ENCODE measurements around the gene SEMA7A.

DNA sequence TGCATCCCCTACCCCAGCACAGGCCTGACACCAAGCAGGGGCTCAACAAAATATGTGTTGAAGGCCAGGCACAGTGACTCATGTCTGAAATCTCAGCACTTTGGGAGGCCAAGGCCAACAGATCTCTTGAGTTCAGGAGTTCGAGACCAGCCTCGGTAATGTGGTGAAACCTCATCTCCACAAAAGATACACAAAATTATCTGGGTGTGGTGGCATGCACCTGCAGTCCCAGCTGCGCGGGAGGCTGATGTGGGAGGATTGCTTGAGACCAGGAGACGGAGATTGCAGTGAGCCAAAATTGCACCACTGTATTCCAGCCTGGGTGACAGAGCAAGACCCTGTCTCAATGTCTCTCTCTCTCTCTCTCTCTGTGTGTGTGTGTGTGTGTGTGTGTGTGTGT, 35.6 kb downstream of the SEMA7A start:
- TF ChIP-seq, protein P1, sequence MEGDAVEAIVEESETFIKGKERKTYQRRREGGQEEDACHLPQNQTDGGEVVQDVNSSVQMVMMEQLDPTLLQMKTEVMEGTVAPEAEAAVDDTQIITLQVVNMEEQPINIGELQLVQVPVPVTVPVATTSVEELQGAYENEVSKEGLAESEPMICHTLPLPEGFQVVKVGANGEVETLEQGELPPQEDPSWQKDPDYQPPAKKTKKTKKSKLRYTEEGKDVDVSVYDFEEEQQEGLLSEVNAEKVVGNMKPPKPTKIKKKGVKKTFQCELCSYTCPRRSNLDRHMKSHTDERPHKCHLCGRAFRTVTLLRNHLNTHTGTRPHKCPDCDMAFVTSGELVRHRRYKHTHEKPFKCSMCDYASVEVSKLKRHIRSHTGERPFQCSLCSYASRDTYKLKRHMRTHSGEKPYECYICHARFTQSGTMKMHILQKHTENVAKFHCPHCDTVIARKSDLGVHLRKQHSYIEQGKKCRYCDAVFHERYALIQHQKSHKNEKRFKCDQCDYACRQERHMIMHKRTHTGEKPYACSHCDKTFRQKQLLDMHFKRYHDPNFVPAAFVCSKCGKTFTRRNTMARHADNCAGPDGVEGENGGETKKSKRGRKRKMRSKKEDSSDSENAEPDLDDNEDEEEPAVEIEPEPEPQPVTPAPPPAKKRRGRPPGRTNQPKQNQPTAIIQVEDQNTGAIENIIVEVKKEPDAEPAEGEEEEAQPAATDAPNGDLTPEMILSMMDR (conservative IDR thresholded peaks at IDR 0.05; ENCODE audit: low read depth, low read length) = no peak
- no peak for TF ChIP-seq EZH2 (IDR thresholded peaks at IDR 0.05; ENCODE audit: borderline replicate concordance, low read depth, low read length, poor library complexity, severe bottlenecking)

Data from A673 (cell line).